ENCODE measurements around the gene KCTD19. TPM values are rescaled to one million over a fixed set of nuclear protein-coding genes. Genes with fewer than 3 reads are reported as not detected.

Gene KCTD19
- total RNA-seq, 2 donors from 2014 or later: 1.2 to 1.3 TPM

- no peaks in the 10 kb centered on the region for H3K27me3 ChIP-seq (ENCODE audit: control insufficient read depth, insufficient read depth, low read length, poor library complexity, severe bottlenecking)
- no peak for DNase-seq
- no peaks in the 10 kb centered on the region for H3K36me3 ChIP-seq (ENCODE audit: control insufficient read depth, insufficient read depth, low read length)
- no peak overlapping the region for H3K4me3 ChIP-seq (ENCODE audit: low read length)
- H3K27me3 Mint-ChIP-seq (ENCODE audit: insufficient read depth): peaks cover 18% of the 10 kb centered on the region
- no peaks in the 10 kb centered on the region for H3K9me3 ChIP-seq (ENCODE audit: control insufficient read depth, low read length)
- no peaks in the 10 kb centered on the region for H3K36me3 Mint-ChIP-seq (ENCODE audit: low read depth)
- H3K4me1 ChIP-seq (ENCODE audit: control insufficient read depth, insufficient read depth, low read length): no peaks in the 10 kb centered on the region
- no peak overlapping the region for H3K27ac ChIP-seq (ENCODE audit: low read depth, low read length)
- peaks cover 10% of the 10 kb centered on the region for H3K9me3 Mint-ChIP-seq
- no peak overlapping the region for H3K4me3 Mint-ChIP-seq
- no peak overlapping the region for H3K27ac Mint-ChIP-seq
- H3K4me1 Mint-ChIP-seq: peaks cover 3% of the 10 kb centered on the region
- no peak for TF ChIP-seq CTCF (conservative IDR thresholded peaks at IDR 0.05)
- H3K9ac ChIP-seq (ENCODE audit: extremely low read depth, low read length, poor library complexity, severe bottlenecking): no peak overlapping the region
- WGBS, 2 experiments (ENCODE audit: insufficient coverage in 1 of 2, insufficient read length in 1 of 2): 90 to 95% methylated on average over 2 to 4 of the region's 5 CpGs
Measured at GRCh38 chr16:67329901-67330300, 3.4 kb upstream of the KCTD19 start.

- Histone ChIP-seq H3K9me3 (ENCODE audit: control insufficient read depth, low read length) (no peaks in the 10 kb centered on the region), H3K36me3 (ENCODE audit: control insufficient read depth, insufficient read depth, low read length) (no peaks in the 10 kb centered on the region), H3K27ac (ENCODE audit: low read depth, low read length) (no peak overlapping the region), H3K27me3 (ENCODE audit: control insufficient read depth, insufficient read depth, low read length, poor library complexity, severe bottlenecking) (no peaks in the 10 kb centered on the region), H3K9ac (ENCODE audit: extremely low read depth, low read length, poor library complexity, severe bottlenecking) (no peak overlapping the region), H3K4me1 (ENCODE audit: control insufficient read depth, insufficient read depth, low read length) (no peaks in the 10 kb centered on the region), H3K4me3 (ENCODE audit: low read length) (peak overlapping the region; percentile 70)
- Mint-ChIP-seq H3K27ac (no peak overlapping the region), H3K27me3 (ENCODE audit: insufficient read depth) (peaks cover 34% of the 10 kb centered on the region), H3K4me3 (no peak overlapping the region), H3K36me3 (ENCODE audit: low read depth) (no peaks in the 10 kb centered on the region), H3K4me1 (peaks cover 7% of the 10 kb centered on the region), H3K9me3 (no peaks in the 10 kb centered on the region)
- WGBS, 2 experiments (ENCODE audit: insufficient coverage in 1 of 2, insufficient read length in 1 of 2): 92 to 96% methylated on average over 2 to 3 of the region's 3 CpGs
- no peak for TF ChIP-seq CTCF (conservative IDR thresholded peaks at IDR 0.05)
- no peak for DNase-seq
Measured at GRCh38 chr16:67327743-67328142, 1.2 kb upstream of the KCTD19 start.

GRCh38 chr16:67326115-67326471, 448 bp downstream of the KCTD19 start:
- no peak overlapping the region for H3K9ac ChIP-seq (ENCODE audit: extremely low read depth, low read length, poor library complexity, severe bottlenecking)
- H3K36me3 Mint-ChIP-seq (ENCODE audit: low read depth): no peaks in the 10 kb centered on the region
- 28 to 72% methylated on average over 2 to 11 of the region's 11 CpGs for WGBS, 2 experiments (ENCODE audit: insufficient coverage in 1 of 2, insufficient read length in 1 of 2)
- H3K27ac ChIP-seq (ENCODE audit: low read depth, low read length): no peak overlapping the region
- H3K4me1 Mint-ChIP-seq: peaks cover 8% of the 10 kb centered on the region
- no peaks in the 10 kb centered on the region for H3K36me3 ChIP-seq (ENCODE audit: control insufficient read depth, insufficient read depth, low read length)
- H3K4me3 ChIP-seq (ENCODE audit: low read length): peak overlapping the region; percentile 87
- no peaks in the 10 kb centered on the region for H3K27me3 ChIP-seq (ENCODE audit: control insufficient read depth, insufficient read depth, low read length, poor library complexity, severe bottlenecking)
- DNase-seq: no peak
- no peaks in the 10 kb centered on the region for H3K9me3 Mint-ChIP-seq
- H3K4me3 Mint-ChIP-seq: peak overlapping the region; percentile 60
- H3K4me1 ChIP-seq (ENCODE audit: control insufficient read depth, insufficient read depth, low read length): no peaks in the 10 kb centered on the region
- H3K9me3 ChIP-seq (ENCODE audit: control insufficient read depth, low read length): no peaks in the 10 kb centered on the region
- peaks cover 39% of the 10 kb centered on the region for H3K27me3 Mint-ChIP-seq (ENCODE audit: insufficient read depth)
- TF ChIP-seq CTCF (conservative IDR thresholded peaks at IDR 0.05): no peak
- peak overlapping the region; percentile 36 for H3K27ac Mint-ChIP-seq

All from endodermal cell (in vitro differentiated cells).